ENCODE data around the gene FAM107B. TPM values are rescaled to one million over a fixed set of nuclear protein-coding genes. Genes with fewer than 3 reads are reported as not detected.

FAM107B gene
- total and polyA plus RNA-seq, 2 of the 8 experiments (the other 6 are each of a cell fraction or from before 2014, with no cell fraction given): 7.5 to 28.1 TPM

- TF ChIP-seq CHD7 (IDR thresholded peaks at IDR 0.05; ENCODE audit: insufficient replicate concordance, low read length) (no peak), BCL11A (IDR thresholded peaks at IDR 0.05; ENCODE audit: low read depth in 2 of 2, low read length in 2 of 2) (no peak), PHF8 (conservative IDR thresholded peaks at IDR 0.05; ENCODE audit: low read depth, low read length) (no peak), KDM5A (IDR thresholded peaks at IDR 0.05; ENCODE audit: low read length) (no peak), ATF2 (IDR thresholded peaks at IDR 0.05; ENCODE audit: low read length) (no peak), CBX8 (IDR thresholded peaks at IDR 0.05; ENCODE audit: borderline replicate concordance, low read depth, low read length) (no peak), TCF12 (IDR thresholded peaks at IDR 0.05; ENCODE audit: low read depth, low read length) (no peak)
Observed at GRCh38 chr10:14573666-14574261, 200.9 kb downstream of the FAM107B start (continued).

Measured in H1 (cell line).